Measurements from ENCODE around the gene SMC1A. TPM values are rescaled to one million over a fixed set of nuclear protein-coding genes. Genes with fewer than 3 reads are reported as not detected.

SMC1A gene
- total and polyA plus RNA-seq, 10 of the 15 experiments (the other 5 are each of a cell fraction or from before 2014, with no cell fraction given): 25.6 to 158 (median 78.0) TPM

DNA sequence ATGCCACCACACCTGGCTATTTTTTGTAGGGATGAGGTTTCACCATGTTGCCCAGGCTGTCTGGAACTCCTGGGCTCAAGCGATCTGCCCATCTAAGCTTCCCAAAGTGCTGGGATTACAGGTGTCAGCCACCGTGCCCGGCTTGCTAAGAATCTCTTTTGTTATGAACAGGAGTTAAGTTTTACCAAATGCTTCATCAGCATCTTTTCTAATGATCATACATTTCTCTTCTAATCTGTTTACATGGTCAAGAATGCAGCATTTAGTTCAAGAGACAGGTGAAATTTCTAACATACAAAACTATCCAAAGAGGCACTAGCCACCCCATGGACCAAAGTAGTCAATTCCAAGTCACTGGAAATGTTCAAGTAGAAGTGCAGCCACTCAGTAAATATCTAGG lies 88.6 kb downstream of the SMC1A start:
- intact Hi-C loops (cut with micrococcal nuclease; ENCODE audit: unreplicated experiment) (no loop called here), in situ Hi-C loops (cut with MboI) (no loop called here)
- no peak for ATAC-seq
- Histone ChIP-seq H3K4me1 (ENCODE audit: control insufficient read depth, insufficient read depth, low read length) (no peaks in the 10 kb centered on the region), H3K4me2 (ENCODE audit: control insufficient read depth, insufficient read depth) (no peak overlapping the region), H2AFZ (ENCODE audit: control insufficient read depth, low read depth, low read length) (no peak overlapping the region), H4K20me1 (ENCODE audit: control insufficient read depth, insufficient read depth) (no peaks in the 10 kb centered on the region), H3K36me3 (ENCODE audit: control insufficient read depth in 2 of 2, insufficient read depth in 2 of 2, low read length in 1 of 2) (no peaks in the 10 kb centered on the region), H3K27ac (ENCODE audit: control insufficient read depth, insufficient read depth) (no peak overlapping the region), H3K27me3 (replicated peaks in 1 of 2; ENCODE audit: control insufficient read depth in 2 of 2, insufficient read depth in 2 of 2, low read length in 1 of 2) (no peaks in the 10 kb centered on the region; a peak in 2 of 4 replicates), H3K9me3 (replicated peaks; ENCODE audit: control insufficient read depth, insufficient read depth, low read length) (no peaks in the 10 kb centered on the region), H3K9ac (ENCODE audit: control insufficient read depth, insufficient read depth, low read length) (no peak overlapping the region), H3K79me2 (ENCODE audit: control insufficient read depth, insufficient read depth, low read length) (no peaks in the 10 kb centered on the region), H3K4me3 (no peak overlapping the region)
- POLR2A ChIA-PET: no interaction called here
- no peak for DNase-seq (ENCODE audit: low read depth, low spot score)
- 9% methylated on average over 3 of the region's 3 CpGs for WGBS (ENCODE audit: insufficient coverage, insufficient replicate concordance, low lambda C conversion rate, missing lambda C conversion rate)
- RAD21 ChIA-PET (ENCODE audit: unreplicated experiment): no interaction called here
- CTCF ChIA-PET: interaction anchor here (1.3 kb wide), 1 partner anchor 20 kb away, joined by 8 read pairs; no protein-coding TSS in a partner anchor
- no peak for FAIRE-seq
- TF ChIP-seq, protein P1, sequence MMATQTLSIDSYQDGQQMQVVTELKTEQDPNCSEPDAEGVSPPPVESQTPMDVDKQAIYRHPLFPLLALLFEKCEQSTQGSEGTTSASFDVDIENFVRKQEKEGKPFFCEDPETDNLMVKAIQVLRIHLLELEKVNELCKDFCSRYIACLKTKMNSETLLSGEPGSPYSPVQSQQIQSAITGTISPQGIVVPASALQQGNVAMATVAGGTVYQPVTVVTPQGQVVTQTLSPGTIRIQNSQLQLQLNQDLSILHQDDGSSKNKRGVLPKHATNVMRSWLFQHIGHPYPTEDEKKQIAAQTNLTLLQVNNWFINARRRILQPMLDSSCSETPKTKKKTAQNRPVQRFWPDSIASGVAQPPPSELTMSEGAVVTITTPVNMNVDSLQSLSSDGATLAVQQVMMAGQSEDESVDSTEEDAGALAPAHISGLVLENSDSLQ (IDR thresholded peaks at IDR 0.05): no peak
- TF ChIP-seq NBN (IDR thresholded peaks at IDR 0.05): no peak
- SMC1A ChIA-PET (ENCODE audit: uncharacterized antibody, unreplicated experiment): no interaction called here
- BruUV-seq (replicated peaks): no TSS peak

DNA sequence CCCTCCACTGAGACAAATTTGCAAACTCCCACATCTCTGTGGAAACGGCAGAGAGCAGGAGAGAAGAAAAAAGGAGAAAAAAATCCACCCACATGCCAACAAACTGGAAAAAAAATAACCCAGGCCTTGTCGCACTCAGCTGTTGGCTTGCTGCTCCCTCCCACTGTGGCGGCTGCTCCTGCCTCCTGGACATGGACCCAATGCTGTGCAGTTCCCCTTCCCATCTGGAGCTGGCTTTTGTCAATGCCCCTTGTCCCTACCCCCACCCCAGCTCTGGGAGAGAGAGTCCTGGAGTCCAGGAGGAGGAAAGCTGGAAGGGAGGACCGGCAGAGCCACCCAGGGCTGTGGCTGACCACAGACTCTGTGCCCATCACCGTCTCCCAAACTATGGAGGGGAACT lies 90.2 kb downstream of the SMC1A start:
- ChIA-PET POLR2A (no interaction called here), SMC1A (ENCODE audit: uncharacterized antibody, unreplicated experiment) (interaction anchor here (1.4 to 1.5 kb wide), 2 partner anchors 17 to 19 kb away, joined by 3 read pairs; no protein-coding TSS in a partner anchor), CTCF (interaction anchor here (0.9 to 2.3 kb wide), 4 partner anchors 15 to 112 kb away, joined by 3 to 14 read pairs (median 6); no protein-coding TSS in a partner anchor), RAD21 (ENCODE audit: unreplicated experiment) (interaction anchor here (1.1 kb wide), 1 partner anchor 15 kb away, joined by 3 read pairs; no protein-coding TSS in a partner anchor)
- H3K79me2 ChIP-seq (ENCODE audit: control insufficient read depth, insufficient read depth, low read length): no peaks in the 10 kb centered on the region
- H2AFZ ChIP-seq (ENCODE audit: control insufficient read depth, low read depth, low read length): no peak overlapping the region
- ATAC-seq (no peak), FAIRE-seq (no peak), DNase-seq (ENCODE audit: low read depth, low spot score) (no peak)
- H3K27ac ChIP-seq (ENCODE audit: control insufficient read depth, insufficient read depth): no peak overlapping the region
- no peaks in the 10 kb centered on the region for H4K20me1 ChIP-seq (ENCODE audit: control insufficient read depth, insufficient read depth)
- no peak overlapping the region for H3K9ac ChIP-seq (ENCODE audit: control insufficient read depth, insufficient read depth, low read length)
- no peaks in the 10 kb centered on the region for H3K9me3 ChIP-seq (replicated peaks; ENCODE audit: control insufficient read depth, insufficient read depth, low read length)
- no peaks in the 10 kb centered on the region for H3K36me3 ChIP-seq (ENCODE audit: control insufficient read depth in 2 of 2, insufficient read depth in 2 of 2, low read length in 1 of 2)
- 40% methylated on average over 4 of the region's 5 CpGs for WGBS (ENCODE audit: insufficient coverage, insufficient replicate concordance, low lambda C conversion rate, missing lambda C conversion rate)
- H3K4me2 ChIP-seq (ENCODE audit: control insufficient read depth, insufficient read depth): no peak overlapping the region
- in situ Hi-C loops (cut with MboI) (no loop called here), intact Hi-C loops (cut with micrococcal nuclease; ENCODE audit: unreplicated experiment) (no loop called here)
- no peaks in the 10 kb centered on the region for H3K4me1 ChIP-seq (ENCODE audit: control insufficient read depth, insufficient read depth, low read length)
- no peaks in the 10 kb centered on the region; a peak in 2 of 4 replicates for H3K27me3 ChIP-seq (replicated peaks in 1 of 2; ENCODE audit: control insufficient read depth in 2 of 2, insufficient read depth in 2 of 2, low read length in 1 of 2)
- BruUV-seq (replicated peaks): no TSS peak
- H3K4me3 ChIP-seq: no peak overlapping the region
- TF ChIP-seq HDGF (IDR thresholded peaks at IDR 0.05) (no peak), SMARCA5 (IDR thresholded peaks at IDR 0.05) (no peak), NBN (IDR thresholded peaks at IDR 0.05) (no peak), NFIC (IDR thresholded peaks at IDR 0.05; ENCODE audit: low read depth, low read length) (no peak), RCOR1 (conservative IDR thresholded peaks at IDR 0.05; ENCODE audit: low read depth, low read length) (no peak), EED (IDR thresholded peaks at IDR 0.05; ENCODE audit: low read depth) (no peak), TBL1XR1 (IDR thresholded peaks at IDR 0.05; ENCODE audit: low read depth, low read length) (no peak), BMI1 (IDR thresholded peaks at IDR 0.05; ENCODE audit: borderline replicate concordance) (no peak), MYC (IDR thresholded peaks at IDR 0.05; ENCODE audit: insufficient read depth, insufficient read length, insufficient replicate concordance, low read length, severe bottlenecking) (no peak)
- TF ChIP-seq, protein P2, sequence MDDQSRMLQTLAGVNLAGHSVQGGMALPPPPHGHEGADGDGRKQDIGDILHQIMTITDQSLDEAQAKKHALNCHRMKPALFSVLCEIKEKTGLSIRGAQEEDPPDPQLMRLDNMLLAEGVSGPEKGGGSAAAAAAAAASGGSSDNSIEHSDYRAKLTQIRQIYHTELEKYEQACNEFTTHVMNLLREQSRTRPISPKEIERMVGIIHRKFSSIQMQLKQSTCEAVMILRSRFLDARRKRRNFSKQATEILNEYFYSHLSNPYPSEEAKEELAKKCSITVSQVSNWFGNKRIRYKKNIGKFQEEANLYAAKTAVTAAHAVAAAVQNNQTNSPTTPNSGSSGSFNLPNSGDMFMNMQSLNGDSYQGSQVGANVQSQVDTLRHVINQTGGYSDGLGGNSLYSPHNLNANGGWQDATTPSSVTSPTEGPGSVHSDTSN (IDR thresholded peaks at IDR 0.05; ENCODE audit: insufficient replicate concordance, low read depth, low read length): no peak
- TF ChIP-seq, protein P3, sequence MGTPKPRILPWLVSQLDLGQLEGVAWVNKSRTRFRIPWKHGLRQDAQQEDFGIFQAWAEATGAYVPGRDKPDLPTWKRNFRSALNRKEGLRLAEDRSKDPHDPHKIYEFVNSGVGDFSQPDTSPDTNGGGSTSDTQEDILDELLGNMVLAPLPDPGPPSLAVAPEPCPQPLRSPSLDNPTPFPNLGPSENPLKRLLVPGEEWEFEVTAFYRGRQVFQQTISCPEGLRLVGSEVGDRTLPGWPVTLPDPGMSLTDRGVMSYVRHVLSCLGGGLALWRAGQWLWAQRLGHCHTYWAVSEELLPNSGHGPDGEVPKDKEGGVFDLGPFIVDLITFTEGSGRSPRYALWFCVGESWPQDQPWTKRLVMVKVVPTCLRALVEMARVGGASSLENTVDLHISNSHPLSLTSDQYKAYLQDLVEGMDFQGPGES (IDR thresholded peaks at IDR 0.05): no peak
- TF ChIP-seq, protein P4, sequence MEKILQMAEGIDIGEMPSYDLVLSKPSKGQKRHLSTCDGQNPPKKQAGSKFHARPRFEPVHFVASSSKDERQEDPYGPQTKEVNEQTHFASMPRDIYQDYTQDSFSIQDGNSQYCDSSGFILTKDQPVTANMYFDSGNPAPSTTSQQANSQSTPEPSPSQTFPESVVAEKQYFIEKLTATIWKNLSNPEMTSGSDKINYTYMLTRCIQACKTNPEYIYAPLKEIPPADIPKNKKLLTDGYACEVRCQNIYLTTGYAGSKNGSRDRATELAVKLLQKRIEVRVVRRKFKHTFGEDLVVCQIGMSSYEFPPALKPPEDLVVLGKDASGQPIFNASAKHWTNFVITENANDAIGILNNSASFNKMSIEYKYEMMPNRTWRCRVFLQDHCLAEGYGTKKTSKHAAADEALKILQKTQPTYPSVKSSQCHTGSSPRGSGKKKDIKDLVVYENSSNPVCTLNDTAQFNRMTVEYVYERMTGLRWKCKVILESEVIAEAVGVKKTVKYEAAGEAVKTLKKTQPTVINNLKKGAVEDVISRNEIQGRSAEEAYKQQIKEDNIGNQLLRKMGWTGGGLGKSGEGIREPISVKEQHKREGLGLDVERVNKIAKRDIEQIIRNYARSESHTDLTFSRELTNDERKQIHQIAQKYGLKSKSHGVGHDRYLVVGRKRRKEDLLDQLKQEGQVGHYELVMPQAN (conservative IDR thresholded peaks at IDR 0.05): no peak
